HepG2 (cell line): ENCODE measurements around the gene TNFRSF6B.

Source experiments
- CREB1 ChIP-seq, 2 experiments: fragments of 450-650 bp in 1 of 2; IDR thresholded peaks; 2 replicates each; pipeline ENCODE4 v1.6.1; 2016 to 2017; ENCODE audit warnings: control low read depth in 1 of 2, mild to moderate bottlenecking in 1 of 2, missing compliant biosample characterization in 1 of 2, missing genetic modification characterization in 1 of 2
- ELF1 ChIP-seq: sonication (generic); formaldehyde crosslinking; IDR thresholded peaks from 2 replicates; pipeline ENCODE4 v1.4.0; 2020; ENCODE audit warnings: missing genetic modification reagents
- HOXA5 ChIP-seq: sonication (generic); formaldehyde crosslinking; IDR thresholded peaks from 2 replicates; pipeline ENCODE4 v1.4.0; 2020; ENCODE audit warnings: missing genetic modification reagents
- NAIF1 ChIP-seq: sonication (generic); formaldehyde crosslinking; IDR thresholded peaks from 2 replicates; pipeline ENCODE4 v1.5.0; 2020; ENCODE audit warnings: mild to moderate bottlenecking, missing genetic modification reagents, borderline replicate concordance
- TGIF2 ChIP-seq: IDR thresholded peaks from 2 replicates; pipeline ENCODE4 v1.6.1; 2016; ENCODE audit warnings: control low read depth, missing compliant biosample characterization

GRCh38 chr20:63686094-63686491 lies 10.4 kb upstream of the TNFRSF6B start:
- TF ChIP-seq CREB1 (IDR thresholded peaks at IDR 0.05) (no peak), CREB1 (CRISPR knock-in tag; IDR thresholded peaks at IDR 0.05) (no peak), TGIF2 (CRISPR knock-in tag) (no peak), ELF1 (CRISPR knock-in tag) (no peak), NAIF1 (CRISPR knock-in tag) (no peak), HOXA5 (CRISPR knock-in tag) (no peak)
